H1 (cell line): ENCODE results near the gene COL11A2. TPM values are rescaled to one million over a fixed set of nuclear protein-coding genes. Genes with fewer than 3 reads are reported as not detected.

Experiments used
- CTCF ChIA-PET: fragments of 300-600 bp; sonication (Branson Sonifier 250); formaldehyde crosslinking; loops from one replicate; lab custom pipeline; 2021; ENCODE audit not compliant: partially characterized antibody; lab: Charles Lee
- POLR2A ChIA-PET: fragments of 300-600 bp; sonication (Branson Sonifier 250); formaldehyde crosslinking; loops from one replicate; lab custom pipeline; 2021; ENCODE audit warnings: inconsistent platforms; ENCODE audit not compliant: partially characterized antibody; lab: Charles Lee
- DNase-seq, 2 experiments: peaks; one replicate each; pipeline versions ENCODE4 v3.0.0 to v3.0.0-alpha.2; 2010 to 2022; ENCODE audit warnings: low spot score in 2 of 2, low read depth in 1 of 2, mixed read lengths in 1 of 2
- FAIRE-seq: peaks from 2 replicates; lab custom pipeline; 2011; peaks lifted over from hg19 to GRCh38; lab: Jason Lieb, UNC
- H2AFZ ChIP-seq: 2 replicates; pipeline ENCODE4 v1.8.1; 2012; ENCODE audit warnings: low read length, inconsistent platforms
- H2AK5ac ChIP-seq: 2 replicates; pipeline ENCODE4 v1.6.1; 2013; ENCODE audit warnings: low read depth, low read length
- H2BK120ac ChIP-seq: replicated peaks from 2 replicates; pipeline ENCODE3; 2013; ENCODE audit warnings: low read depth, low read length, inconsistent platforms
- H2BK12ac ChIP-seq: 2 replicates; pipeline ENCODE4 v1.6.1; 2013; ENCODE audit warnings: low read depth, low read length
- H2BK15ac ChIP-seq: 2 replicates; pipeline ENCODE4 v1.6.1; 2013; ENCODE audit warnings: low read length
- H2BK20ac ChIP-seq: 2 replicates; pipeline ENCODE4 v1.6.1; 2013; ENCODE audit warnings: low read length
- H2BK5ac ChIP-seq: 2 replicates; pipeline ENCODE4 v1.6.1; 2013; ENCODE audit warnings: low read depth, low read length
- H3K14ac ChIP-seq: 2 replicates; pipeline ENCODE4 v1.6.1; 2013; ENCODE audit warnings: inconsistent platforms; ENCODE audit not compliant: insufficient read length
- H3K18ac ChIP-seq: 2 replicates; pipeline ENCODE4 v1.6.1; 2013; ENCODE audit warnings: low read length; ENCODE audit errors: extremely low read depth
- H3K23ac ChIP-seq: 2 replicates; pipeline ENCODE4 v1.6.1; 2013; ENCODE audit warnings: inconsistent platforms; ENCODE audit not compliant: insufficient read length
- H3K23me2 ChIP-seq: 2 replicates; pipeline ENCODE4 v1.6.1; 2013; ENCODE audit warnings: low read depth, low read length
- H3K27ac ChIP-seq: 2 replicates; pipeline ENCODE4 v1.6.1; 2011; ENCODE audit warnings: low read depth, low read length, inconsistent platforms
- H3K27me3 ChIP-seq, 4 experiments: replicated peaks in 1 of 4; 1 replicate in 1 of 4; 2 replicates in 3 of 4; pipeline versions ENCODE4 v1.6.1 to v1.8.1; 2011 to 2013; ENCODE audit warnings: low read length in 3 of 4, mild to moderate bottlenecking in 3 of 4, inconsistent platforms in 2 of 4, mixed read lengths in 2 of 4, moderate library complexity in 1 of 4; ENCODE audit not compliant: control insufficient read depth in 3 of 4, insufficient read depth in 3 of 4; ENCODE audit errors: extremely low read depth in 1 of 4
- H3K36me3 ChIP-seq, 4 experiments: 2 replicates each; pipeline versions ENCODE4 v1.6.1 to v1.8.1; 2011 to 2013; ENCODE audit warnings: mild to moderate bottlenecking in 4 of 4, low read length in 3 of 4, moderate library complexity in 2 of 4, control low read depth in 1 of 4, inconsistent platforms in 1 of 4; ENCODE audit not compliant: insufficient read depth in 4 of 4, control insufficient read depth in 2 of 4
- H3K4ac ChIP-seq: replicated peaks from 2 replicates; pipeline ENCODE3; 2013; ENCODE audit warnings: low read length, low read depth, mixed read lengths, inconsistent platforms; ENCODE audit not compliant: insufficient read length
- H3K4me1 ChIP-seq, 4 experiments: replicated peaks in 1 of 4; 1 replicate in 1 of 4; 2 replicates in 3 of 4; pipeline versions ENCODE4 v1.6.1 to v1.8.1; 2011 to 2013; ENCODE audit warnings: low read length in 3 of 4, inconsistent platforms in 2 of 4, mixed read lengths in 1 of 4; ENCODE audit not compliant: insufficient read depth in 4 of 4, control insufficient read depth in 3 of 4
- H3K4me2 ChIP-seq, 2 experiments: 2 replicates each; pipeline versions ENCODE4 v1.6.1 to v1.8.1; 2011 to 2013; ENCODE audit warnings: low read depth in 2 of 2, low read length in 2 of 2, control low read depth in 1 of 2, inconsistent platforms in 1 of 2, mild to moderate bottlenecking in 1 of 2; ENCODE audit not compliant: insufficient read depth in 1 of 2
- H3K4me3 ChIP-seq, 4 experiments: fragments of 200-600, 300-600 bp in 1 of 4; sonication (generic), shearing (Covaris generic), sonication (Bioruptor Twin) in 1 of 4; 2 replicates each; pipeline versions ENCODE4 v1.5.1 to v1.8.1; 2011 to 2016; ENCODE audit warnings: low read length in 4 of 4, low read depth in 3 of 4, control low read depth in 2 of 4, inconsistent platforms in 2 of 4, mild to moderate bottlenecking in 2 of 4, mixed read lengths in 1 of 4, moderate library complexity in 1 of 4; ENCODE audit not compliant: insufficient read depth in 2 of 4; ENCODE audit errors: extremely low read depth in 1 of 4
- H3K56ac ChIP-seq: replicated peaks from 2 replicates; pipeline ENCODE3; 2013; ENCODE audit warnings: low read depth, mild to moderate bottlenecking, mixed read lengths, low read length, inconsistent platforms; ENCODE audit not compliant: insufficient read length
- H3K79me1 ChIP-seq: 2 replicates; pipeline ENCODE4 v1.6.1; 2013; ENCODE audit warnings: low read depth, low read length, control low read depth
- H3K79me2 ChIP-seq, 2 experiments: 2 replicates each; pipeline versions ENCODE4 v1.6.1 to v1.8.1; 2012 to 2013; ENCODE audit warnings: low read length in 2 of 2, mild to moderate bottlenecking in 2 of 2, inconsistent platforms in 1 of 2; ENCODE audit not compliant: insufficient read depth in 2 of 2, control insufficient read depth in 1 of 2
- H3K9ac ChIP-seq, 4 experiments: replicated peaks in 1 of 4; 1 replicate in 1 of 4; 2 replicates in 3 of 4; pipeline versions ENCODE4 v1.6.1 to v1.8.1; 2011 to 2013; ENCODE audit warnings: low read depth in 3 of 4, low read length in 3 of 4, control low read depth in 2 of 4, mild to moderate bottlenecking in 2 of 4, moderate library complexity in 2 of 4, inconsistent platforms in 1 of 4; ENCODE audit errors: extremely low read depth in 1 of 4
- H3K9me3 ChIP-seq, 2 experiments: 2 replicates each; pipeline versions ENCODE4 v1.6.1 to v1.8.1; 2012 to 2013; ENCODE audit warnings: mild to moderate bottlenecking in 2 of 2, moderate library complexity in 2 of 2, control low read depth in 1 of 2, inconsistent platforms in 1 of 2, low read depth in 1 of 2, low read length in 1 of 2, mixed read lengths in 1 of 2; ENCODE audit not compliant: insufficient read depth in 2 of 2
- H4K20me1 ChIP-seq, 2 experiments: replicated peaks in 1 of 2; 2 replicates each; pipeline versions ENCODE3 to v1.8.1; 2011 to 2013; ENCODE audit warnings: inconsistent platforms in 2 of 2, low read length in 2 of 2, mild to moderate bottlenecking in 1 of 2; ENCODE audit not compliant: insufficient read depth in 2 of 2, control insufficient read depth in 1 of 2
- H4K5ac ChIP-seq: 2 replicates; pipeline ENCODE4 v1.6.1; 2013; ENCODE audit warnings: low read length, low read depth, mixed read lengths, inconsistent platforms; ENCODE audit not compliant: insufficient read length
- H4K8ac ChIP-seq: 2 replicates; pipeline ENCODE4 v1.8.0; 2013; ENCODE audit warnings: mild to moderate bottlenecking, moderate library complexity, low read length, inconsistent platforms; ENCODE audit not compliant: insufficient read depth; ENCODE audit errors: extremely low read depth
- H4K91ac ChIP-seq: replicated peaks from 2 replicates; pipeline ENCODE3; 2013; ENCODE audit warnings: low read length, mixed read lengths, inconsistent platforms; ENCODE audit not compliant: insufficient read length
- BRCA1 ChIP-seq: IDR thresholded peaks from 2 replicates; pipeline ENCODE4 v1.6.1; 2012; ENCODE audit warnings: low read depth, low read length, improper control_type of control experiment
- CHD1 ChIP-seq: IDR thresholded peaks from 2 replicates; pipeline ENCODE4 v1.6.1; 2012; ENCODE audit warnings: low read depth, low read length, improper control_type of control experiment
- CREB1 ChIP-seq: IDR thresholded peaks from 2 replicates; pipeline ENCODE4 v1.6.1; 2012; ENCODE audit warnings: inconsistent platforms
- HDAC2 ChIP-seq, 2 experiments: fragments of 300-600 bp in 1 of 2; sonication (generic) in 1 of 2; IDR thresholded peaks; 2 replicates each; pipeline ENCODE4 v1.6.1; 2011 to 2012; ENCODE audit warnings: low read depth in 2 of 2, low read length in 2 of 2, mild to moderate bottlenecking in 2 of 2, moderate library complexity in 2 of 2, borderline replicate concordance in 1 of 2, inconsistent platforms in 1 of 2
- JUND ChIP-seq: IDR thresholded peaks from 2 replicates; pipeline ENCODE4 v1.6.1; 2011; ENCODE audit warnings: mild to moderate bottlenecking, improper control_type of control experiment, low read length
- POLR2A ChIP-seq, 2 experiments: IDR thresholded peaks; 1 replicate in 1 of 2; 2 replicates in 1 of 2; pipeline ENCODE4 v1.6.1; 2011; ENCODE audit warnings: low read depth in 2 of 2, low read length in 2 of 2, mild to moderate bottlenecking in 2 of 2; ENCODE audit errors: control extremely low read depth in 1 of 2
- SAP30 ChIP-seq: fragments of 300-600 bp; sonication (generic); IDR thresholded peaks from 2 replicates; pipeline ENCODE4 v1.7.1; 2012; ENCODE audit warnings: low read length, moderate library complexity, mild to moderate bottlenecking, inconsistent platforms; ENCODE audit not compliant: insufficient read depth, insufficient replicate concordance
- SIN3A ChIP-seq, 2 experiments: IDR thresholded peaks in 1 of 2; conservative IDR thresholded peaks in 1 of 2; 2 replicates each; pipeline ENCODE4 v1.6.1; 2011 to 2012; ENCODE audit warnings: low read length in 2 of 2, improper control_type of control experiment in 1 of 2, low read depth in 1 of 2, mild to moderate bottlenecking in 1 of 2
- SP2 ChIP-seq: IDR thresholded peaks from 2 replicates; pipeline ENCODE4 v1.6.1; 2012; ENCODE audit warnings: mild to moderate bottlenecking, low read length, inconsistent platforms
- SP4 ChIP-seq: IDR thresholded peaks from 2 replicates; pipeline ENCODE4 v1.6.1; 2012; ENCODE audit warnings: low read length, inconsistent platforms
- TBP ChIP-seq: IDR thresholded peaks from 2 replicates; pipeline ENCODE4 v1.6.1; 2011; ENCODE audit warnings: low read depth, low read length, improper control_type of control experiment
- TEAD4 ChIP-seq: IDR thresholded peaks from 2 replicates; pipeline ENCODE4 v1.6.1; 2012; ENCODE audit warnings: low read depth, low read length, inconsistent platforms, mixed read lengths
- YY1 ChIP-seq: IDR thresholded peaks from 2 replicates; pipeline ENCODE4 v1.6.1; 2011; ENCODE audit warnings: low read depth, mild to moderate bottlenecking, low read length
- ZNF274 ChIP-seq: IDR thresholded peaks from 2 replicates; pipeline ENCODE4 v1.7.0; 2012; ENCODE audit warnings: low read length, borderline replicate concordance; ENCODE audit errors: extremely low read depth
- WGBS, 2 experiments: shearing (Covaris generic) in 1 of 2; methylation state at CpG; one replicate each; pipeline versions ENCODE4 v1.1.6 to v1.1.7; 2013 to 2015; ENCODE audit warnings: low lambda C conversion rate in 2 of 2, mixed read lengths in 2 of 2, inconsistent platforms in 1 of 2, low coverage in 1 of 2, missing lambda C conversion rate in 1 of 2; ENCODE audit not compliant: insufficient replicate concordance in 2 of 2, insufficient coverage in 1 of 2, insufficient read length in 1 of 2; ENCODE audit errors: extremely low coverage in 1 of 2, missing lambda C conversion rate in 1 of 2; 5-methylcytosine and 5-hydroxymethylcytosine counted together
- polyA plus RNA-seq, 7 experiments: library from polyadenylated mRNA; depleted of rRNA in 3 of 7; stranded (reverse) in 5 of 7; unstranded in 2 of 7; fragments of >200 nt in 5 of 7; fragments of 200-250 nt in 2 of 7; gene quantifications; 1 replicate in 5 of 7; 2 replicates in 1 of 7; 4 replicates in 1 of 7; pipeline versions ENCODE4 v1.2.1 to v1.2.3, GENCODE V29; 2011 to 2013; ENCODE audit warnings: missing spikeins in 2 of 7, mixed read lengths in 2 of 7
- total RNA-seq: library from RNA; stranded (reverse); fragmentation: NEBNext Ultra II Directional; extraction: Animal tissue kit (Norgen Biotek cat#: 25700); gene quantifications from 2 replicates; pipeline ENCODE4 v1.2.1, GENCODE V29; 2021

The COL11A2 gene
- total and polyA plus RNA-seq, 2 of the 8 experiments (the other 6 are each of a cell fraction or from before 2014, with no cell fraction given) = 2.8 to 3.8 TPM

GRCh38 chr6:33117811-33118277, 74.4 kb downstream of the COL11A2 start:
- peak; percentile 91 for FAIRE-seq
- Histone ChIP-seq H4K8ac (no peak overlapping the region), H3K4ac (peak overlapping the region; percentile 100), H3K18ac (peak overlapping the region; percentile 99), H3K23ac (no peak overlapping the region), H3K27me3 (no peaks in the 10 kb centered on the region), H2AK5ac (peak overlapping the region; percentile 97), H2BK5ac (peak overlapping the region; percentile 100), H2BK12ac (peak overlapping the region; percentile 98; the same call in 1 of the 2 replicates), H3K79me2 (peaks cover 11 to 47% of the 10 kb centered on the region in 2 experiments; a peak in 3 of 4 replicates), H3K9ac (peak overlapping the region; percentile 75 to 97 (median 92)), H3K14ac (no peak overlapping the region), H4K5ac (peak overlapping the region; percentile 87), H2AFZ (no peak overlapping the region), H3K56ac (peak overlapping the region; percentile 96), H2BK120ac (peak overlapping the region; percentile 97), H3K9me3 (peaks cover 7 to 12% of the 10 kb centered on the region in 2 experiments), H3K36me3 (peaks cover 0 to 14% (median 3%) of the 10 kb centered on the region in 4 experiments; a peak in 3 of 8 replicates), H4K91ac (peak overlapping the region; percentile 100), H3K4me2 (peak overlapping the region; percentile 80 to 97), H3K27ac (peak overlapping the region; percentile 98), H3K23me2 (peaks cover 10% of the 10 kb centered on the region), H2BK15ac (peak overlapping the region; percentile 89), H3K4me1 (peaks cover 2 to 21% (median 9%) of the 10 kb centered on the region in 4 experiments; a peak in 6 of 7 replicates), H3K4me3 (peak overlapping the region; percentile 82 to 96 (median 92)), H3K79me1 (no peaks in the 10 kb centered on the region), H4K20me1 (no peaks in the 10 kb centered on the region), H2BK20ac (peak overlapping the region; percentile 99)
- CTCF ChIA-PET = interaction anchor here (0.6 to 2.9 kb wide), 10 partner anchors 9 to 130 kb away, joined by 3 to 13 read pairs (median 3); no protein-coding TSS in a partner anchor
- peak; percentile 27 to 53 for DNase-seq
- POLR2A ChIA-PET = interaction anchor here (0.8 to 6.6 kb wide), 29 partner anchors 7 to 165 kb away, joined by 3 to 113 read pairs (median 6); partner anchors contain the start of genes B3GALT4, BRD2, HLA-DMA and HLA-DOA
- 1% methylated on average over 9 of the region's 9 CpGs; no CpG with 5 or more reads in 1 of the 2 experiments for WGBS, 2 experiments
- TF ChIP-seq TBP (peak; percentile 72), SP2 (no peak), SIN3A (conservative IDR thresholded peaks at IDR 0.05 in 1 of 2, IDR thresholded peaks at IDR 0.05 in 1 of 2; ENCODE audit: low read depth in 1 of 2, low read length in 2 of 2) (peak; percentile 66 to 67; a peak in 2 of 4 replicates), YY1 (peak; percentile 99), TEAD4 (no peak), CREB1 (no peak), POLR2A (IDR thresholded peaks at IDR 0.05; ENCODE audit: control extremely low read depth in 1 of 2, low read depth in 2 of 2, low read length in 2 of 2) (peak; percentile 44 to 77; a peak in 2 of 3 replicates), SP4 (no peak), SAP30 (no peak), JUND (no peak), HDAC2 (IDR thresholded peaks at IDR 0.05; ENCODE audit: borderline replicate concordance in 1 of 2, low read depth in 2 of 2, low read length in 2 of 2) (peak in 1 of 2 experiments; percentile 57; a peak in 1 of 4 replicates), BRCA1 (no peak), ZNF274 (no peak), CHD1 (no peak; the same call in 1 of the 2 replicates)
